Cardiac fibroblast (primary cell): Measurements from ENCODE around the gene GSX2.

ENCODE experiments used
- DNase-seq, 2 donors: peaks; one replicate each; pipeline versions ENCODE4 v3.0.0 to v3.0.0-alpha.2; 2010; ENCODE audit warnings: low read depth in 2 of 2
- H3K4me3 ChIP-seq, 2 donors: replicated peaks in 1 of 2; 1 replicate in 1 of 2; 2 replicates in 1 of 2; pipeline ENCODE4 v1.5.1; 2011; ENCODE audit warnings: low read depth in 2 of 2, low read length in 2 of 2, mild to moderate bottlenecking in 2 of 2, moderate library complexity in 1 of 2
- CTCF ChIP-seq: IDR thresholded peaks from one replicate; pipeline ENCODE4 v1.5.1; 2011; ENCODE audit warnings: low read depth, mild to moderate bottlenecking, low read length, inconsistent platforms

GSX2 gene

DNA sequence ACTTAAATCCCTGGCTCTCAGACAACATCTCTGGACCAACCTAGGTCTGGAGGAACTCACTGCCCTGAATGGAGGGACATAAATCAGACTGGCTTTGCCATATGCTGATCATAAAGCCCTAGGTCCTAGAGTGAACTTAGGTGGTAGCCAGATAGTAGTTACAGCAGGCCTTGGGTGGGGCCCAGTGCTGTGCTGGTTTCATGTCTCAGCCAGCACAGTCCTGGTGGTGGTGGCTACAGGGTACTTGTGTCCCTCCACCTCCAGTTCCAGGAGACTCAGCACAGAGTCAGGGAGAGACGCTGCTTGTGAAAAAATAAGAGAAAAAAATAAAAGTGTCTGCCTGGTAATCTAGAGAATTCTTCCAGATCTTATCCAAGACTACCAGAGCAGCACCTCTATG, 40.3 kb downstream of the GSX2 start:
- TF ChIP-seq CTCF, result no peak
- H3K4me3 ChIP-seq, result no peak overlapping the region

DNA sequence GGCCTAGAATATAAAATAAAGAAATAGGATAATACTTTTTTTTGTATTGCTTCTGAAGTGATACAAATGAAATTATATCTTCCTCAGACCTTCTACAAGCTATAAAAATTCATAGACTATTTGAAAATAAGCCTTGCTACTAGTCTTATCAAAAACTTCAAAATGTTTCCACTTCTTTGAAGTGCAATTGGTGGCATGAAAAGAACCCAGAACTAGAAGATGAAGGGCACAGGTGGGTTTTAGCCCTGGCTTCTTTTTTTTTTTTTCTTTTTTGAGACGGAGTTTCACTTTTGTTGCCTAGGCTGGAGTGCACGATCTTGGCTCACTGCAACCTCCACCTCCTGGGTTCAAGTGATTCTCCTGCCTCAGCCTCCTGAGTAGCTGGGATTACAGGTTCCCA, 44.2 kb downstream of the GSX2 start:
- no peak for DNase-seq
- H3K4me3 ChIP-seq, result no peak overlapping the region
- no peak for TF ChIP-seq CTCF

More for the DNA sequence above, 40.3 kb downstream of the GSX2 start:
- DNase-seq, result no peak

- DNase-seq, result no peak
- TF ChIP-seq CTCF, result no peak
- H3K4me3 ChIP-seq, result no peak overlapping the region
These were observed 44.8 kb downstream of the GSX2 start for GRCh38 chr4:54144661-54145171.

GRCh38 chr4:54146139-54146538, 46.2 kb downstream of the GSX2 start:
- no peak overlapping the region for H3K4me3 ChIP-seq
- DNase-seq, result no peak
- TF ChIP-seq CTCF, result no peak

- H3K4me3 ChIP-seq, result no peak overlapping the region
- DNase-seq, result no peak
- TF ChIP-seq CTCF, result no peak
These were observed 49.4 kb downstream of the GSX2 start for GRCh38 chr4:54149323-54149722.
